GM12878 (cell line): ENCODE results near the gene MSRB2. TPM values are rescaled to one million over a fixed set of nuclear protein-coding genes. Genes with fewer than 3 reads are reported as not detected.

Experiments
- ATAC-seq: fragments of 200-7000 bp; cut with Tn5 transposase; 3 replicates; pipeline ENCODE4 v1.9.1; 2020; ENCODE audit warnings: mild to moderate bottlenecking, moderate library complexity
- BruUV-seq: library from RNA; stranded (reverse); fragments of 400-500 nt; replicated peaks from 2 replicates; lab custom pipeline; 2021; lab: Mats Ljungman, UMichigan
- CTCF ChIA-PET: fragments of 300-600 bp; sonication (Branson Sonifier 250); formaldehyde crosslinking; extraction: SDS; loops from one replicate; lab custom pipeline; 2021; ENCODE audit warnings: inconsistent platforms; lab: Yijun Ruan, JAX
- POLR2A ChIA-PET: fragments of 350-600 bp; formaldehyde crosslinking; extraction: SDS; loops from one replicate; lab custom pipeline; 2021; ENCODE audit warnings: inconsistent platforms; lab: Charles Lee
- RAD21 ChIA-PET: fragments of 300-600 bp; sonication (Branson Sonifier 250); formaldehyde crosslinking; loops from one replicate; lab custom pipeline; 2023; ENCODE audit warnings: antibody characterized with exemption; ENCODE audit not compliant: unreplicated experiment; lab: Charles Lee
- SMC1A ChIA-PET: fragments of 300-600 bp; sonication (Branson Sonifier 250); formaldehyde crosslinking; loops from one replicate; lab custom pipeline; 2023; ENCODE audit not compliant: unreplicated experiment, uncharacterized antibody; lab: Charles Lee
- DNase-seq: peaks from one replicate; pipeline ENCODE4 v3.0.0-alpha.2; 2011; ENCODE audit warnings: low read depth, low spot score
- FAIRE-seq: peaks from 3 replicates; lab custom pipeline; 2011; peaks lifted over from hg19 to GRCh38; lab: Jason Lieb, UNC
- H2AFZ ChIP-seq: 2 replicates; pipeline ENCODE4 v1.6.0; 2011; ENCODE audit warnings: low read depth, low read length, control low read depth; ENCODE audit not compliant: control insufficient read depth
- H3K27ac ChIP-seq: 2 replicates; pipeline ENCODE4 v1.5.1; 2011; ENCODE audit warnings: control low read depth; ENCODE audit not compliant: control insufficient read depth, insufficient read depth
- H3K27me3 ChIP-seq, 2 experiments: replicated peaks in 1 of 2; 2 replicates each; pipeline versions ENCODE4 v1.6.0 to v1.6.1; 2011; ENCODE audit warnings: low read length in 1 of 2; ENCODE audit not compliant: control insufficient read depth in 2 of 2, insufficient read depth in 2 of 2
- H3K36me3 ChIP-seq, 2 experiments: 2 replicates each; pipeline ENCODE4 v1.5.1; 2011; ENCODE audit warnings: low read length in 1 of 2; ENCODE audit not compliant: control insufficient read depth in 2 of 2, insufficient read depth in 2 of 2
- H3K4me1 ChIP-seq: 2 replicates; pipeline ENCODE4 v1.6.1; 2011; ENCODE audit warnings: mild to moderate bottlenecking, low read length, moderate library complexity, mixed read lengths; ENCODE audit not compliant: control insufficient read depth, insufficient read depth
- H3K4me2 ChIP-seq: 2 replicates; pipeline ENCODE4 v1.6.0; 2011; ENCODE audit warnings: control low read depth; ENCODE audit not compliant: control insufficient read depth, insufficient read depth
- H3K4me3 ChIP-seq: fragments of 200-600 bp; sonication (generic); 2 replicates; pipeline ENCODE4 v1.5.1; 2016
- H3K79me2 ChIP-seq: 2 replicates; pipeline ENCODE4 v1.6.0; 2011; ENCODE audit warnings: low read length; ENCODE audit not compliant: control insufficient read depth, insufficient read depth
- H3K9ac ChIP-seq: 2 replicates; pipeline ENCODE4 v1.8.0; 2011; ENCODE audit warnings: low read length, control low read depth, mixed read lengths; ENCODE audit not compliant: control insufficient read depth, insufficient read depth
- H3K9me3 ChIP-seq: replicated peaks from 3 replicates; pipeline ENCODE4 v1.5.1; 2011; ENCODE audit warnings: mild to moderate bottlenecking, low read length; ENCODE audit not compliant: control insufficient read depth, insufficient read depth
- H4K20me1 ChIP-seq: 2 replicates; pipeline ENCODE4 v1.6.0; 2011; ENCODE audit not compliant: control insufficient read depth, insufficient read depth
- BCL3 ChIP-seq: IDR thresholded peaks from 2 replicates; pipeline ENCODE4 v1.6.1; 2011; ENCODE audit warnings: borderline replicate concordance, low read depth, mild to moderate bottlenecking, moderate library complexity, low read length; ENCODE audit not compliant: insufficient read depth, poor library complexity, severe bottlenecking
- KAT2A ChIP-seq: conservative IDR thresholded peaks from 2 replicates; pipeline ENCODE4 v1.6.1; 2011; ENCODE audit warnings: low read depth, low read length; ENCODE audit not compliant: control insufficient read depth
- NFXL1 ChIP-seq: fragments of 450-650 bp; IDR thresholded peaks from 2 replicates; pipeline ENCODE4 v1.6.1; 2017; ENCODE audit warnings: antibody characterized with exemption, mild to moderate bottlenecking, borderline replicate concordance
- REST ChIP-seq: IDR thresholded peaks from 2 replicates; pipeline ENCODE4 v1.6.1; 2012; ENCODE audit warnings: mild to moderate bottlenecking, low read depth, low read length
- WGBS: methylation state at CpG from one replicate; pipeline ENCODE4 v1.1.6; 2016; ENCODE audit warnings: low lambda C conversion rate; ENCODE audit not compliant: insufficient replicate concordance, insufficient coverage; ENCODE audit errors: missing lambda C conversion rate; 5-methylcytosine and 5-hydroxymethylcytosine counted together
- in situ Hi-C: fragments of 300-500 bp; cut with MboI; formaldehyde crosslinking; loops from 9 replicates; pipeline ENCODE4 v1.14.3; 2018; ENCODE audit warnings: mixed read lengths
- intact Hi-C: fragments of 100-400 bp; cut with micrococcal nuclease; formaldehyde crosslinking; loops from one replicate; pipeline ENCODE4 v1.14.2; 2022; ENCODE audit not compliant: unreplicated experiment
- polyA plus RNA-seq, 11 experiments: library from polyadenylated mRNA; depleted of rRNA in 4 of 11; unstranded in 6 of 11; stranded (reverse) in 5 of 11; fragments of >200 nt; fragmentation: Nextera tagmentation in 4 of 11; fragmentation: Illumina TruSeq in 1 of 11; extraction: Ambion mirVana in 4 of 11; extraction: Trizol in 1 of 11; gene quantifications; 1 replicate in 1 of 11; 2 replicates in 10 of 11; pipeline versions ENCODE4 v1.2.1 to v1.2.3, GENCODE V29; 2011 to 2016; ENCODE audit warnings: inconsistent platforms in 2 of 11, missing spikeins in 2 of 11, low read depth in 1 of 11
- small RNA-seq: library from RNA; depleted of rRNA; stranded (forward); fragments of <200 nt; gene quantifications from one replicate; pipeline ENCODE3, GENCODE V24; 2014
- total RNA-seq, 4 experiments: library from RNA; depleted of rRNA in 3 of 4; stranded (reverse); fragments of >200 nt in 3 of 4; fragmentation: Illumina TruSeq in 1 of 4; extraction: Trizol in 1 of 4; gene quantifications; 2 replicates each; pipeline versions ENCODE4 v1.2.1 to v1.2.3, GENCODE V29; 2013 to 2021

The MSRB2 gene
- total and polyA plus RNA-seq, 10 of the 15 experiments (the other 5 are each of a cell fraction or from before 2014, with no cell fraction given) = 1.5 to 18.6 (median 6.2) TPM

GRCh38 chr10:23171232-23171876, 76.0 kb downstream of the MSRB2 start:
- SMC1A ChIA-PET = no interaction called here
- Histone ChIP-seq H3K36me3 (no peaks in the 10 kb centered on the region), H2AFZ (no peak overlapping the region), H3K4me3 (no peak overlapping the region), H4K20me1 (no peaks in the 10 kb centered on the region), H3K4me2 (no peak overlapping the region), H3K4me1 (no peaks in the 10 kb centered on the region), H3K9me3 (no peaks in the 10 kb centered on the region), H3K27ac (no peak overlapping the region), H3K79me2 (no peaks in the 10 kb centered on the region), H3K27me3 (no peaks in the 10 kb centered on the region; a peak in 3 of 4 replicates), H3K9ac (no peak overlapping the region)
- in situ Hi-C loops = no loop called here
- TF ChIP-seq KAT2A = no peak
- TF ChIP-seq REST = peak; percentile 83
- TF ChIP-seq BCL3 = no peak
- no peak for TF ChIP-seq NFXL1
- POLR2A ChIA-PET = no interaction called here
- intact Hi-C loops = no loop called here
- no peak for FAIRE-seq
- DNase-seq = no peak
- CTCF ChIA-PET = no interaction called here
- BruUV-seq = no TSS peak
- no peak for ATAC-seq
- RAD21 ChIA-PET = no interaction called here
- 47% methylated on average over 26 of the region's 26 CpGs for WGBS

Small RNA genes within 50 kb of the gene (small RNA-seq; reads per million reads assigned to genes)
- gene RF00561 = not detected

Other genes with a start within 250 kb of the MSRB2 start
- 0.06 TPM in 1 of 2 replicates, not detected in the other for gene ARMC3, start 167.5 kb upstream of the MSRB2 start, total RNA-seq (2014; rRNA removed)
- not detected in 2 replicates for gene ARMC3, start 167.5 kb upstream of the MSRB2 start, total RNA-seq (2014; rRNA removed; fragmentation: Illumina TruSeq; extraction: Trizol)
- not detected in 2 replicates for gene ARMC3, start 167.5 kb upstream of the MSRB2 start, total RNA-seq (2021)
- gene ARMC3, start 167.5 kb upstream of the MSRB2 start, polyA plus RNA-seq (2011; rRNA removed) = not detected in 2 replicates
- 0.01 TPM in 1 of 2 replicates, not detected in the other for gene ARMC3, start 167.5 kb upstream of the MSRB2 start, polyA plus RNA-seq (2014; fragmentation: Illumina TruSeq; extraction: Trizol)
- gene ARMC3, start 167.5 kb upstream of the MSRB2 start, polyA plus RNA-seq (2014; fragmentation: Nextera tagmentation; extraction: Ambion mirVana) = not detected
- not detected in 2 replicates for gene ARMC3, start 167.5 kb upstream of the MSRB2 start, polyA plus RNA-seq (2014; rRNA removed)
- not detected for gene ARMC3, start 167.5 kb upstream of the MSRB2 start, polyA plus RNA-seq (2016; fragmentation: Nextera tagmentation; extraction: Ambion mirVana)
- gene PTF1A, start 96.7 kb downstream of the MSRB2 start, total RNA-seq (2014; rRNA removed) = not detected in 2 replicates
- gene PTF1A, start 96.7 kb downstream of the MSRB2 start, total RNA-seq (2014; rRNA removed; fragmentation: Illumina TruSeq; extraction: Trizol) = not detected in 2 replicates
- gene PTF1A, start 96.7 kb downstream of the MSRB2 start, total RNA-seq (2021) = not detected in 2 replicates
- gene PTF1A, start 96.7 kb downstream of the MSRB2 start, polyA plus RNA-seq (2011; rRNA removed) = not detected in 2 replicates
- not detected in 2 replicates for gene PTF1A, start 96.7 kb downstream of the MSRB2 start, polyA plus RNA-seq (2014; fragmentation: Illumina TruSeq; extraction: Trizol)
- not detected for gene PTF1A, start 96.7 kb downstream of the MSRB2 start, polyA plus RNA-seq (2014; fragmentation: Nextera tagmentation; extraction: Ambion mirVana)
- not detected in 2 replicates for gene PTF1A, start 96.7 kb downstream of the MSRB2 start, polyA plus RNA-seq (2014; rRNA removed)
- gene PTF1A, start 96.7 kb downstream of the MSRB2 start, polyA plus RNA-seq (2016; fragmentation: Nextera tagmentation; extraction: Ambion mirVana) = not detected
- 0.06 TPM in 1 of 2 replicates, not detected in the other for gene C10orf67, start 249.2 kb downstream of the MSRB2 start, total RNA-seq (2014; rRNA removed)
- gene C10orf67, start 249.2 kb downstream of the MSRB2 start, total RNA-seq (2014; rRNA removed; fragmentation: Illumina TruSeq; extraction: Trizol) = not detected in 2 replicates
- gene C10orf67, start 249.2 kb downstream of the MSRB2 start, total RNA-seq (2021) = not detected in 2 replicates
- not detected in 2 replicates for gene C10orf67, start 249.2 kb downstream of the MSRB2 start, polyA plus RNA-seq (2011; rRNA removed)
- not detected in 2 replicates for gene C10orf67, start 249.2 kb downstream of the MSRB2 start, polyA plus RNA-seq (2014; fragmentation: Illumina TruSeq; extraction: Trizol)
- gene C10orf67, start 249.2 kb downstream of the MSRB2 start, polyA plus RNA-seq (2014; fragmentation: Nextera tagmentation; extraction: Ambion mirVana) = not detected
- not detected in 2 replicates for gene C10orf67, start 249.2 kb downstream of the MSRB2 start, polyA plus RNA-seq (2014; rRNA removed)
- not detected for gene C10orf67, start 249.2 kb downstream of the MSRB2 start, polyA plus RNA-seq (2016; fragmentation: Nextera tagmentation; extraction: Ambion mirVana)